ENCODE data around the gene FBXO38. TPM values are rescaled to one million over a fixed set of nuclear protein-coding genes. Genes with fewer than 3 reads are reported as not detected.

Gene FBXO38
- total RNA-seq, 1 donor from 2014 or later: 41.0 TPM

- Mint-ChIP-seq H3K27me3 (ENCODE audit: low read depth) (no peaks in the 10 kb centered on the region), H3K4me1 (no peaks in the 10 kb centered on the region), H3K4me3 (no peak overlapping the region), H3K27ac (ENCODE audit: unreplicated experiment) (no peak overlapping the region), H3K36me3 (ENCODE audit: low read depth) (peaks cover 19% of the 10 kb centered on the region), H3K9me3 (no peaks in the 10 kb centered on the region)
- TF ChIP-seq CTCF (conservative IDR thresholded peaks at IDR 0.05): no peak
- no peak for DNase-seq (ENCODE audit: low read depth, low spot score)
Observed at GRCh38 chr5:148427370-148428042, 43.7 kb downstream of the FBXO38 start.

- H3K4me3 Mint-ChIP-seq: no peak overlapping the region
- no peak for DNase-seq (ENCODE audit: low read depth, low spot score)
- no peak overlapping the region for H3K27ac Mint-ChIP-seq (ENCODE audit: unreplicated experiment)
- no peaks in the 10 kb centered on the region for H3K27me3 Mint-ChIP-seq (ENCODE audit: low read depth)
- no peaks in the 10 kb centered on the region for H3K9me3 Mint-ChIP-seq
- H3K4me1 Mint-ChIP-seq: no peaks in the 10 kb centered on the region
- peaks cover 23% of the 10 kb centered on the region for H3K36me3 Mint-ChIP-seq (ENCODE audit: low read depth)
- no peak for TF ChIP-seq CTCF (conservative IDR thresholded peaks at IDR 0.05)
Observed at GRCh38 chr5:148428848-148429247, 45.1 kb downstream of the FBXO38 start.

GRCh38 chr5:148433826-148434225 lies 50.1 kb downstream of the FBXO38 start:
- Mint-ChIP-seq H3K27me3 (ENCODE audit: low read depth) (no peaks in the 10 kb centered on the region), H3K9me3 (no peaks in the 10 kb centered on the region), H3K27ac (ENCODE audit: unreplicated experiment) (no peak overlapping the region), H3K4me1 (no peaks in the 10 kb centered on the region), H3K4me3 (no peak overlapping the region), H3K36me3 (ENCODE audit: low read depth) (peaks cover 18% of the 10 kb centered on the region)
- DNase-seq (ENCODE audit: low read depth, low spot score): no peak
- no peak for TF ChIP-seq CTCF (conservative IDR thresholded peaks at IDR 0.05)

GRCh38 chr5:148436029-148436428 lies 52.3 kb downstream of the FBXO38 start:
- DNase-seq (ENCODE audit: low read depth, low spot score): no peak
- Mint-ChIP-seq H3K27ac (ENCODE audit: unreplicated experiment) (no peak overlapping the region), H3K27me3 (ENCODE audit: low read depth) (no peaks in the 10 kb centered on the region)

GRCh38 chr5:148437249-148437648 lies 53.5 kb downstream of the FBXO38 start:
- Mint-ChIP-seq H3K4me3 (no peak overlapping the region), H3K4me1 (no peaks in the 10 kb centered on the region), H3K9me3 (no peaks in the 10 kb centered on the region), H3K36me3 (ENCODE audit: low read depth) (peaks cover 12% of the 10 kb centered on the region), H3K27ac (ENCODE audit: unreplicated experiment) (no peak overlapping the region), H3K27me3 (ENCODE audit: low read depth) (no peaks in the 10 kb centered on the region)
- DNase-seq (ENCODE audit: low read depth, low spot score): no peak
- no peak for TF ChIP-seq CTCF (conservative IDR thresholded peaks at IDR 0.05)

More at GRCh38 chr5:148436029-148436428, 52.3 kb downstream of the FBXO38 start:
- H3K4me3 Mint-ChIP-seq: no peak overlapping the region
- peaks cover 18% of the 10 kb centered on the region for H3K36me3 Mint-ChIP-seq (ENCODE audit: low read depth)
- no peaks in the 10 kb centered on the region for H3K4me1 Mint-ChIP-seq
- no peak for TF ChIP-seq CTCF (conservative IDR thresholded peaks at IDR 0.05)
- no peaks in the 10 kb centered on the region for H3K9me3 Mint-ChIP-seq

Data from neural crest cell (in vitro differentiated cells).